ENCODE data around the gene TBL1X.
"Not testable (repeated sequence)": the region's sequence is repeated elsewhere in the genome, so short reads cannot be mapped to it uniquely, and the experiment has no call there.

TBL1X gene

GRCh38 chrX:9464435-9465371 is at the start of gene TBL1X:
Gene TBL1X, plus strand, starts transcription at chrX:9465058. Its CDS starts 188,529 bp downstream, at chrX:9653587.
- in situ Hi-C loops (cut with MboI; ENCODE audit: low sequenced_read_pairs), result no loop called here

- in situ Hi-C loops (cut with MboI; ENCODE audit: low sequenced_read_pairs), result no loop called here
Observed at GRCh38 chrX:9416562-9417348, 48.1 kb upstream of the TBL1X start.

GRCh38 chrX:9418262-9418661 is 46.6 kb upstream of the TBL1X start:
- in situ Hi-C loops (cut with MboI; ENCODE audit: low sequenced_read_pairs), result no loop called here

GRCh38 chrX:9420275-9421265 is 44.3 kb upstream of the TBL1X start:
- in situ Hi-C loops (cut with MboI; ENCODE audit: low sequenced_read_pairs), result no loop called here

DNA sequence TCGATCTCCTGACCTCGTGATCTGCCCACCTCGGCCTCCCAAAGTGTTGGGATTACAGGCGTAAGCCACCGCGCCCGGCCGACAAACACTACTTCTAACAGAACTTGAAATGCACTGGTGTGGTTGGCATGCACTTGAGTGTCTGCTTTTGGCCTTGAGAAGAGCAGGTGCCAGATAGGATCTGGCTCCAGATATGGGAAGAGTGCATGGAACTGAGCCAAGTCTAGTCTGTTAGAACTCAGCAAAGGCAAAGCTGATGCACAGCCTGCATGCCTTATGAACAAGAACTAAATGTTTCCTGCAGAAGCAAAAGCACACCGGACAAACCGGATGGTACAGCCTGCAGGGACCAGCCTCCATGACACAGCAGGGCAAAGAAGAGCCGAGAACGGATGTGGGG is 35.1 kb upstream of the TBL1X start:
- in situ Hi-C loops (cut with MboI; ENCODE audit: low sequenced_read_pairs), result no loop called here

- in situ Hi-C loops (cut with MboI; ENCODE audit: low sequenced_read_pairs), result no loop called here
Observed at GRCh38 chrX:9430346-9430921, 34.4 kb upstream of the TBL1X start.

DNA sequence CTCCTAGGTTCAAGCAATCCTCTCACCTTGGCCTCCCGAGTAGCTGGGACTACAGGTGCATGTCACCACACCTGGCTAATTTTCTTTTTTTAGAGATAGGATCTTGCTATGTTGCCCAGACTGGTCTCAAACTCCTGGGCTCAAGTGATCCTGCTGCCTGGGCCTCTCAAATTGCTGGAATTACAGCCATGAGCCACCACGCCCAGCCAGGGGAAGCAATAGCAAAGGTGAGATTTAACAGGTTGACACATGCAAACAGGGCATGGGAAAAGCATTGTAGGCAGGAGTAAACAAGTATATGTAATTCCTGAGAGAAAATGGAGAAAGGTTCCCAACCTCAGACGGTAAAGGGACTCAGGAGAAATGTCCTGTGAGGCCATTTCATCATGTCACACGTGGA is 33.6 kb upstream of the TBL1X start:
- in situ Hi-C loops (cut with MboI; ENCODE audit: low sequenced_read_pairs), result no loop called here

DNA sequence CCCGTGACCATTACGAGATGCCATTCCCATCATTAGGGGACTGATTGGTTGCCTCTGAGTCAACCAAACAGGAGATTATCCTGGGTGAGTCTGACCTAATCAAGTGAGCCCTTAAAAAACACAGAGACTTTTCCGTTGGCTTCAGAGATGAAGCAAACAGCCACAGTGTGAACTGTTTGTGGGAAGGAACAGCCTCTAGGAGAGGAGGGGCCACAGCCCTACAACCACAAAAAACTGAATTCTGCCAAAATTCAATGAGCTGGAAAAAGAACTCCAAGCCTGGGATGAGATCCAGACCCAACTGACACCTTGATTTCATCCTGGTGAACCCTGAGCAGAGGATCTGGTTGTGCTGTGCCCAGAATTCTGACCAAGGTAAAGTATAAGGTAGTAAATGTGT is 31.3 kb upstream of the TBL1X start:
- in situ Hi-C loops (cut with MboI; ENCODE audit: low sequenced_read_pairs), result no loop called here

DNA sequence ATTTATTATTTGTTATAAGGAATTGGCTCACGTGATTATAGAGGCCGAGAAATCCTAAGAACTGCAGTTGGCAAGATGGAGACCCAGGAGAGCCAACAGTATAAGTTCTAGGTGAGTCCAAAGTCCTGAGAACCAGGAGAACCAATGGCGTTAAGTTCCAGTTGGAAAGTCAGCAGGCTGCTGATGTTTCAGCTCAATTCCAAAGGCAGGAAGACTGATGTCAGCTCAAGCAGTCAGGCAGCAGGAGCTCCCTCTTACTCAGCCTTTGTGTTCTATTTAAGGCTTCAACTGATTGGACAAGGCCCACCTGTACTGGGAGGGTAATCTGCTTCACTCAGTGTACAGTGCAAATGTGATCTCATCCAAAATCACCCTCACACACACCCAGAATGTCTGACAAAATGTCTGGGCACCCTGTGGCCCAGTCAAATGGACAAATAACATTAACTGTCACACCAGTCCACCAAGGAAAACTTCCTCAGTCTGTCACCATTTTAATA is 30.8 kb upstream of the TBL1X start:
- in situ Hi-C loops (cut with MboI; ENCODE audit: low sequenced_read_pairs), result no loop called here

DNA sequence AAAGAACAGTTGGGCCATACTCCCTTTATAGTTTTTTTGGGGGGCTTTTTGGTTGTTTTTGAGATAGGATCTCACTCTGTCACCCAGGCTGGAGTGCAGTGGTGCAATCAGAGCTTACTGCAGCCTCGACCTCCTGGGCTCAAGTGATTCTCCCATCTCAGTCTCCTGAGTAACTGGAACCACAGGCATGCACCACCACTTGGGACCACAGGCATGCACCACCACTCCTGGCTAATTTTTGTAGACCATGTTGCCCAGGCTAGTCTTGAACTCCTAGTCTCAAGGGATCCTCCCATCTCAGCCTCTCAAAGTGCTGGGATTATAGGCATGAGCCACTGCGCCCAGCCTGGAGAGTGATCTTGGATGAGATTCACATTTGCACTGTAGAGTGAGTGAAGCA is 29.8 kb upstream of the TBL1X start:
- in situ Hi-C loops (cut with MboI; ENCODE audit: low sequenced_read_pairs), result not testable (repeated sequence)

DNA sequence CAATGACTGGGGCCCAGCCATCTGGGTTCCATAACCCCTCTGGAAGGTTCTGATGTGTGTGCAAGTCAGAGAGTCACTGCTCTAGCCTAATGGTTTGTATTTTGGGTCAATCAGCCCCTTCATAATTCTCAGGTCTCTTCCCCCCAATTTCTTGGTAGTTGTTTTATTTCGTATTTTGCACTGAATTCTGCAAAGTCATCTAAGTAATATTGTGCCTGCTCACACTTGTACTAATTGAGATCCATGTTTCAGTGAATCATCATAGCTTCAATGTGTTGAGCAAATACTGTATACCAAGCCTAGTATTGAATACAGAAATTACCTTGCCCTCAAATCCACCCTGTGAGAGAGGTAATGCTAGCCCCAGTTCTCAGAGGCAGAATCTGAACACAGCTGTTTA is 28.0 kb upstream of the TBL1X start:
- in situ Hi-C loops (cut with MboI; ENCODE audit: low sequenced_read_pairs), result no loop called here

DNA sequence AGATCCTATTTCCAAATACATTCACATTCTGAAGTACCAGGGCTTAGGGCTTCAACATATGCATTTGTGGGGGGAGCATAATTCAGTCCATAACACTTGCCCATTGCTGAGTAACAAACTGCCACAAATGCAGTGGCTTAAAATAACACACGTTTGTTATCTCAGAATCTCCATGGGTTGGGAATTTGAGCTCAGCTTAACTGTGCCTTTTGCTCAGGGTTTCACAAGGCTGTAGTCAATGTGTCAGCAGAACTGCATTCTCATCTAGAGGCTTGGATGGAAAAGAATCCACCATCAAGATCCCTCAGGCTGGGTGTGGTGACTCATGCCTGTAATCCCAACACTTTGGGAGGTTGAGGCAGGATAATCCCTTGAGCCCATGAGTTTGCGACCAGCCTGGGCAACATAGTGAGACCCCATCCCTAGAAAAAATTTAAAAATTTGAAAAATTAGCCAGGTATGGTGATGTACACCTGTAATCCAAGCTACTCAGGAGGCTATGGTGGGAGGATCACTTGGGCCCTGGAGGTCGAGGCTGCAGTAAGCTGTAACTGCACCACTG is 25.8 kb upstream of the TBL1X start:
- in situ Hi-C loops (cut with MboI; ENCODE audit: low sequenced_read_pairs), result no loop called here

- in situ Hi-C loops (cut with MboI; ENCODE audit: low sequenced_read_pairs), result no loop called here
Observed at GRCh38 chrX:9440116-9440844, 24.6 kb upstream of the TBL1X start.

GRCh38 chrX:9442056-9442455 is 22.8 kb upstream of the TBL1X start:
- in situ Hi-C loops (cut with MboI; ENCODE audit: low sequenced_read_pairs), result no loop called here

- in situ Hi-C loops (cut with MboI; ENCODE audit: low sequenced_read_pairs), result no loop called here
Observed at GRCh38 chrX:9443327-9443726, 21.5 kb upstream of the TBL1X start.

DNA sequence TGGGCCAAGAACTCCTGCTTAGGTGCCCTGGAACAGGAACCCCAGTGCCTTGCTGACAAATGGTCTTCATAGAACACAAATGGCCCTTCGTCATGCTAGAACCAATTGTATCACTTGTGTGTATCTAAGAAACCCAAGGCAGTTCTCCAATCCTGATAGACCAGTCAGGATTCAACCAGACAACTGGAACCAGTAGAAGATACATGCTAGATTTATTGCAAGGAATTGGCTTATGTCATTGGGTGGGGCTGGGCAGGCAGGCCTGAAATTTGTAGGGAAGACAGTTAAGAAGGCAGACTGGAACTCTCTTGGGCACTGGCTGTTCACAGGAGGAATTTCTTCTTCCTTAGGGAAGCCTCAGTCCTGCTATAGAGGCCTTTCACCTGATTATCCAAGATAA is 17.0 kb upstream of the TBL1X start:
- in situ Hi-C loops (cut with MboI; ENCODE audit: low sequenced_read_pairs), result no loop called here

DNA sequence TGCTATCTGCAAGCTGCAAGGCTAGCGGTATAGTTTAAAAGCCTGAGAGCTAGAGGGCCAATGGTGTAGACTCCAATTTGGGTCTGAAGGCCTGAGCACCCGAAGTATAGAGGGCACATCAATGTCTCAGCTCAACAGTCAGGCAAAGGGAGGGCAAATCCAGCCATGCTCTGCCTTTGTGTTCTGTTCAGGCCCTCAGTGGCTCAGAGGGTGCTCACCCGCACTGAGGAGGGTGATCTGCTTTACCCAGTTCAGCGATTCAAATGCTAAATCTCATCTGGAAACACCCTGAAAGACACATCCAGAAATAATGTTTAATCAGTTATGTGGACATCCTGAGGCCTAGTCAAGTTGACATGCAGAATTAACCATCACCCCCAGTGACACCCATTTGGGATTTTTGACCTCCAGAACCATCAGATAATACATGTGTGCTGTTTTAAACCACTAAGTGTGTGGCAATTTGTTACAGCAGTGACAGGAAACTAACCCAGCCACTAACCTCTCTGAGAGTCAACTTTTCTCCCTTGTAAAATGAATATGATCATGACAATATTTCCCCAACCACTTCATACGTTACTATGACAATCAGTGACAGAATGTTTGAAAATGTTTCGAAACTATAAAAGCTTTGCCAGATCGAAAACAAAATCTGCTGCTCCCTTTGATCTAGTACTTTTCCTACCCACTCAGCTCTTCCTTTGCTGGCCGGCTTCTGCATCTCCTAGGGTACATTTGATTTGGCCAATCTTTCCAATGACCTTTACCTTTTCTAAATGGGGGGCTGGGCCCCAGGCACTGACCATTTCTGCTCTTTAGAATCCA is 8.4 kb upstream of the TBL1X start:
- in situ Hi-C loops (cut with MboI; ENCODE audit: low sequenced_read_pairs), result no loop called here

- in situ Hi-C loops (cut with MboI; ENCODE audit: low sequenced_read_pairs), result not testable (repeated sequence)
Observed at GRCh38 chrX:9458034-9458433, 6.8 kb upstream of the TBL1X start.

All from HL-60/S4 treated with retinoic acid at 250 ng/mL for 4 days and 3 days (cell line).